Fibroblast of skin of scalp (primary cell): Measurements from ENCODE around the gene CD68.
A peak's percentile ranks its signal among the peaks of the same experiment; 100 is the strongest.

Source experiments
- DNase-seq: peaks from one replicate; pipeline ENCODE4 v3.0.0-alpha.2; 2013

The CD68 gene

DNA sequence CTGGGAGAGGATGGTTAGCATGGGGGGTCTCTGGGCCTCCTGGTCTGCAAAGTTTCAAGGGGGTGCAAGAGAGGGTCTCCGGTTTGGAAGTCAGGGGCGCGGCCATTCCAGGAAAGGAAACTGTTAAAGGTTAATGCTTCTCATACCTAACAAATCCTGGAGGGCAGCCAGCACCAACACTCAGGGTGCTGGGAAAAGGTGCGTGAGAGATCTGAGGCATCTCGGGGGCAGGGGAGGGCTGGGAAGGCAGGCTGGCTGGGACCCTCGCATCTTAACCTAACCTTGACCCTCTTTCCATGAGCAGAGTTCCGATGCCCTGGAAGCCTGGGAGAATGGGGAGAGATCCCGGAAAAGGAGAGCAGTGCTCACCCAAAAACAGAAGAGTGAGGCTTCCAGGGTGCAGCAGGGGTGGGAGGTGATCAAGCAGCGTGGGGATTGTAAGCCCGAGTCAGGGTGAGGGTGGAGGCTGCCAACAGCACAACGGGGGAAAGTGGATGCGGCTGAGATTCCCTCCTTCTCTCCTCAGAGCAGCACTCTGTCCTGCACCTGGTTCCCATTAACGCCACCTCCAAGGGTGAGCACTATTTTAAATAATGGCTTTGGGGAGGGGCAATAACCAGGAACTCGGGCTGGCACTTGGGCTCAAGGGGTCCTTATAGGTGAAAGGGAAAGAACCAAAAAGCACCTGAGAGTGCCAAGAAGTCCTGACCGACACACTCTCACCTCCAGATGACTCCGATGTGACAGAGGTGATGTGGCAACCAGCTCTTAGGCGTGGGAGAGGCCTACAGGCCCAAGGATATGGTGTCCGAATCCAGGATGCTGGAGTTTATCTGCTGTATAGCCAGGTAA is 19.9 kb upstream of the CD68 start:
- DNase-seq: no peak

DNA sequence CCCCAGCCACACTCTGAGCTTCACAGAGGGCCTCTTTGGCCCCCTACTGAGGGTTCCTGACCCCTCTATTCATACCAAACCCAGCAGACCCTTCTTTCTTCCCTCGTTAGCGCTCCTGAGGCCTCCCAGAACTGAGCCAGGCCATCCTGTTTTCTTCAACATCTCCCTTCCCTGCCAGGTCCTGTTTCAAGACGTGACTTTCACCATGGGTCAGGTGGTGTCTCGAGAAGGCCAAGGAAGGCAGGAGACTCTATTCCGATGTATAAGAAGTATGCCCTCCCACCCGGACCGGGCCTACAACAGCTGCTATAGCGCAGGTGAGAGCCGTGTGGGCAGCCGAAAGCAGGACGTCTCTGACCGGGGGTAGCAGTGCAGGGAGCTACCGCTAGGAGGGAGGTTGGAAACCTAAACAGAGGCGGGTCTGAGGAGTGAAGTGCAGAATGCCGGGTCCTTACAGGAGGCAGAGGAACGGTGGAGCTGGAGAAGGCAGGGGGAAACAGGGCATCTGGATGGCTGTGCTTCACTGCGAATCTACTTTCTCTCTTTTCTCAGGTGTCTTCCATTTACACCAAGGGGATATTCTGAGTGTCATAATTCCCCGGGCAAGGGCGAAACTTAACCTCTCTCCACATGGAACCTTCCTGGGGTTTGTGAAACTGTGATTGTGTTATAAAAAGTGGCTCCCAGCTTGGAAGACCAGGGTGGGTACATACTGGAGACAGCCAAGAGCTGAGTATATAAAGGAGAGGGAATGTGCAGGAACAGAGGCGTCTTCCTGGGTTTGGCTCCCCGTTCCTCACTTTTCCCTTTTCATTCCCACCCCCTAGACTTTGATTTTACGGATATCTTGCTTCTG is 19.0 kb upstream of the CD68 start:
- DNase-seq: peak; percentile 62

DNA sequence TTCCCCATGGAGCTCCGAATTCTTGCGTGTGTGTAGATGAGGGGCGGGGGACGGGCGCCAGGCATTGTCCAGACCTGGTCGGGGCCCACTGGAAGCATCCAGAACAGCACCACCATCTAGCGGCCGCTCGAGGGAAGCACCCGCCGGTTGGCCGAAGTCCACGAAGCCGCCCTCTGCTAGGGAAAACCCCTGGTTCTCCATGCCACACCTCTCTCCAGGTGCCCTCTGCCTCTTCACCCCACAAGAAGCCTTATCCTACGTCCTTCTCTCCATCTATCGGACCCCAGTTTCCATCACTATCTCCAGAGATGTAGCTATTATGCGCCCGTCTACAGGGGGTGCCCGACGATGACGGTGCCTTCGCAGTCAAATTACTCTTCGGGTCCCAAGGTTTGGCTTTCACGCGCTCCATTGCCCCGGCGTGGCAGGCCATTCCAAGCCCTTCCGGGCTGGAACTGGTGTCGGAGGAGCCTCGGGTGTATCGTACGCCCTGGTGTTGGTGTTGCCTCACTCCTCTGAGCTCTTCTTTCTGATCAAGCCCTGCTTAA is 18.3 kb upstream of the CD68 start:
- DNase-seq: peak; percentile 83

GRCh38 chr17:7561589-7562207 is 17.7 kb upstream of the CD68 start, which contains the start of gene SENP3:
Gene SENP3 (plus strand): TSS chr17:7561919. CDS start chr17:7563077, 1,158 bp downstream.
- peak; percentile 93 for DNase-seq

DNA sequence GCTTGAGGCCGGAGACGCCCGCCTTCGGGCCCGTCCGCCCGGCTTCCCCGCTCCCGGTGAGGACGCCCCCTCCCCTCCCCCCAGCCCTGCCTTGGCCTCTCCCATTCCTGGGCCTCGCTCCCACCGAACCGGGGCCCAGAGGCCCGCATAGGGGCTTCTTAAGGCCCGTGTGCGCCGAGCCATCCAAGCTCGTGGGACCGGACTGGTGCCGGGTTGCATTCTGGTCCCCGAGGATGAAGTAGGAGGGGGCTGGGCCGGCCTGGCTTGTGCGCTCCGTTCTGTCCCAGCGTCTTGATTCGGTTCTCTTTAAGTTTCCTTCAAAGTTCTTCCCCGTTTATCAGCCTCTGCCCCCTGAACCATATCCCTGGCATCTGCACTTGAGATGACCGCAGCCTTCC is 17.2 kb upstream of the CD68 start:
- DNase-seq: no peak

- no peak for DNase-seq
These were observed 16.1 kb upstream of the CD68 start for GRCh38 chr17:7563115-7563869.

DNA sequence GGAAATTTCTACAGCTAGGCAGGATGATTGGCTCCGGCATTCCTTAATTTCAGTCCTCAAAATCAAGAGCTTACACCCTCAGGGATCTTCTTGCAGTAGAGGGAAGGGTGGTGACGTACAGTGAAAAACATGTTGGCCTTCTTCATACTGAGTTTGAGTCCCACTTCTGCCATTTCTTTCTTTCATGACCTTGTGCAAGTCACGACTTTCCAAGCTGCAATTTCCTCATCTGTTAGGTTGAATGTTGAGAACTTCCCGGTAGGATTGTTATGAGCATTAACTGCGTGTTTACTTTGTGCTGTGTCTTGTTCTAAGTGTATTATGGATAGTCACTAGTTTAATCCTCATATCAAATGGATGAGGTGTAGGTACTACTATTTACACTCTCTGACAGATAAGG is 9.9 kb upstream of the CD68 start:
- no peak for DNase-seq

- DNase-seq: no peak
These were observed 9.1 kb upstream of the CD68 start for GRCh38 chr17:7570351-7570750.

DNA sequence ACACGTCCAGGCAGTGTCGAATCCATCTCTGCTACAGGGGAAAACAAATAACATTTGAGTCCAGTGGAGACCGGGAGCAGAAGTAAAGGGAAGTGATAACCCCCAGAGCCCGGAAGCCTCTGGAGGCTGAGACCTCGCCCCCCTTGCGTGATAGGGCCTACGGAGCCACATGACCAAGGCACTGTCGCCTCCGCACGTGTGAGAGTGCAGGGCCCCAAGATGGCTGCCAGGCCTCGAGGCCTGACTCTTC is 7.2 kb upstream of the CD68 start:
- DNase-seq: no peak

DNA sequence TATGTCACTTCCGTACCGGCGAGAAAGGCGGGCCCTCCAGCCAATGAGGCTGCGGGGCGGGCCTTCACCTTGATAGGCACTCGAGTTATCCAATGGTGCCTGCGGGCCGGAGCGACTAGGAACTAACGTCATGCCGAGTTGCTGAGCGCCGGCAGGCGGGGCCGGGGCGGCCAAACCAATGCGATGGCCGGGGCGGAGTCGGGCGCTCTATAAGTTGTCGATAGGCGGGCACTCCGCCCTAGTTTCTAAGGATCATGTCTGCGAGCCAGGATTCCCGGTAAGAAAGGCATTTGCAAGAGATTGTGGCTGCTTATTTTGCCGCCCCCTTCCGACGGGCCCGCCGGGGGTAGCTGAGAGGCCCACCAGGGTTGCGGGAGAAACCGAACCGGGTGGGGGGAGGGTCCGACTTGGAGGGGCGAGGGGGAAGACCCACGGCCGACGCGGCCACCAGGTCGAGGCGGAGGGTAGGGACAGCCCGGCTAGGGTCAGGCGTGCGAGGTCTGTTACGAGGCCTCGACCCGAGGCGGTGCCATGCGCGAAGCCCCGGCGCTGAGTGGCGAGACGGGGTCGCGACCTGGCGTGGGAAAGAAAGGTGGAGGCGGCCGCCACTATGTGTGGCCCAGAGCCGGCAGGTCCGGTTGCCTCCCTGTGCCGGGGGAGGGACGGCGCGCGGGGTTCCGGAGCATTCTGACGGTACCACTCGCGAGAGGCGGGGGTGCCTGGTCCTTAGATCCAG is 6.7 kb upstream of the CD68 start:
- peak; percentile 100 for DNase-seq

GRCh38 chr17:7573324-7574080 is 5.9 kb upstream of the CD68 start:
- DNase-seq: peak; percentile 95

- DNase-seq: no peak
These were observed 5.1 kb upstream of the CD68 start for GRCh38 chr17:7574176-7574953.

DNA sequence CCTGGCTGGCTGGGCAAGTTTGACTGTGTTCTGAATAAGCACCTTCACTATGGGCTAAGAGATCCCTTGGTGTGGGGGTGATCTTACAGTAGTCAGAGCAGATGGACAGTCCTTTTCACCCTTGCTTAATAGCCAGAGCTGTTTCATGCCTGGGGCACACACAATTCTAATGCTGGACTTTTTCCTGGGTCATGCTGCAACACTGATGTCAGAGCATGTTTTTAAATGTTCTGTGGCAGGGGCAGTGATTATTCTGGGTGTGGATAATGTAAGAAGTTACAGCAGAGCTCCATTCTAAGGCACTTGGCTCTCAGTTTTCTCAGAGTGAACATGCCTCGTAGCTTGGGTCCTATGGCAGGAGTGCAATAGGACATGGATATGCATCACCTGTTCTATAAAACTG is 4.0 kb upstream of the CD68 start:
- DNase-seq: no peak

DNA sequence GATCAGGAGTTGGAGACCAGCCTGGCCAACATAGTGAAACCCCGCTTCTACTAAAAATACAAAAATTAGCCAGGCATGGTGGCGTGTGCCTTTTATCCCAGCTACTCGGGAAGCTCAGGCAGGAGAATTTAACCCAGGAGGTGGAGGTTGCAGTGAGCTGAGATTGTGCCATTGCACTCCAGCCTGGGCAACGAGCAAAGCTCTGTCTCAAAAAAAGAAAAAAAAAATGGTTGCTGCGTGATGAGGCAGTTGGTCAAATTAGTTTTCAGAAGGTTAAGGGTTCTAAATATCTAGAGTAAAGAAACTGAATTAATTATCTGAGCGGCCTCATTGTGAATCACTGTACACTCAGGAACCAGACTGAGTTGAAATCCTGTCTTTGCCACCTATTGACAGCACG is 3.5 kb upstream of the CD68 start:
- no peak for DNase-seq

DNA sequence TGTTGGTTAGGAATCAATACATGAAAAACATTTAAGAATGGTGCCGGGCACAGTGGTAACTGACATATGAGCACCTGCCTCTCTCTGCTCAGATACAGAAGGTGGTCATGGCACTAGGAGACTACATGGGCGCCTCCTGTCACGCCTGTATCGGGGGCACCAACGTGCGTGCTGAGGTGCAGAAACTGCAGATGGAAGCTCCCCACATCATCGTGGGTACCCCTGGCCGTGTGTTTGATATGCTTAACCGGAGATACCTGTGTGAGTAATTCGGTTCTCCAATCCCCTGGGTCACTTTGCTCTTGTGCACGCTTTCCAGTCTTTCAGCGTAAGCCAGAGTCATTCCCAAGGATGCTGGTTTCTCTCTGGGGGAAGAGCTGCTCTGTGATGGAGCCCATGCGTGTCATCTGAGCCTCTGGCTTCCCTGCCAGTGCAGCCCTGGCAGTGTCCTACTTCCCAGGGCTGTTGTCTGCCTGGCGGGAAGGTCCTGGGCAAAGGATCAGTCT is 3.0 kb upstream of the CD68 start:
- no peak for DNase-seq

GRCh38 chr17:7577327-7578199 is 1.9 kb upstream of the CD68 start:
- DNase-seq: no peak

DNA sequence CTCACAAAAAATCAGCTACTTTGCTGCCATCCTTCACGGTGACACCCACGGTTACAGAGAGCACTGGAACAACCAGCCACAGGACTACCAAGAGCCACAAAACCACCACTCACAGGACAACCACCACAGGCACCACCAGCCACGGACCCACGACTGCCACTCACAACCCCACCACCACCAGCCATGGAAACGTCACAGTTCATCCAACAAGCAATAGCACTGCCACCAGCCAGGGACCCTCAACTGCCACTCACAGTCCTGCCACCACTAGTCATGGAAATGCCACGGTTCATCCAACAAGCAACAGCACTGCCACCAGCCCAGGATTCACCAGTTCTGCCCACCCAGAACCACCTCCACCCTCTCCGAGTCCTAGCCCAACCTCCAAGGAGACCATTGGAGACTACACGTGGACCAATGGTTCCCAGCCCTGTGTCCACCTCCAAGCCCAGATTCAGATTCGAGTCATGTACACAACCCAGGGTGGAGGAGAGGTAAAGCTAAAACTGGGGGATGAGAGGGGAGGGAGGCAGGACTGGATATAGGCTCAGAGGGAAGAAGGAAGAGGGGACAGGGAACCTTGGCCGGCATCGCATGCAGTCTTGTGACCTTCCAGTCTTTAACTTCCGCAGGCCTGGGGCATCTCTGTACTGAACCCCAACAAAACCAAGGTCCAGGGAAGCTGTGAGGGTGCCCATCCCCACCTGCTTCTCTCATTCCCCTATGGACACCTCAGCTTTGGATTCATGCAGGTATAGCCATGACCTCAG is 581 bp downstream of the CD68 start:
- peak; percentile 35 for DNase-seq
